ENCODE measurements around the gene NPAS3.

DNA sequence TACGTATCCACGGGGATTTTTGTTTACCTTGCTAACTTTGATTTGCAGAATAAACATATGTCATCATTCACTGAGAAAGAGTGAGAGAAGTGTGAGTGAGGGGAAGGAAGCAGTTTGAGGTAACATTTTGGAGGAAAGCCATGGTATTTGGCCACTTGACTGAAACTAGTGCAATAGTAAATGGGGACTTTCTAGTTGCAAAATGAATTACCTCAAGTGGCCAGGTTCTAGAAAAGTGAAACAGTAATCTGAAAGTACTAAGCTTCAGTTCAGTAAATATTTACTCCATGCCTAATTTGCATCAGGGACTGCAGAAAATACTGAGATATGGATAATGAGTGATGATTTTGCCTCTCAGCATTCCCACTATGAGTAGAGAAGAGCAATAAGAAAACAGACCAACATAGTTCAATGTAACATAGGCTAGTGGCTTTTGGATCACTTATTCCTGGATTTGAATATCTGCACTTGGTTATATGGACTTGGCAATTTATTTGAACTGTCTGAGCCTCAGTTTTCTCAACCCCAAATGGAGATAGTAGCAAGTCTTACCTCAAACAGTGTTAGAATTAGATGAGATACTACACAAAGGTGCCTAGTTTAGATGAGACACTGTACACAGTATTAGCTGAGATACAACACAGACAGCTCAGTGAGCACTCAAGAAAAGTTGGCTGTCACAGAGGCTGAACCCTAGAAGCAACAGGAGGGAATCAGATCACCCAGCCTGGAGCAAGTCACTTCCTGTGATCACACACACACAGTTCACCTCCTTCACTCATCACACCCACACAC, 439.1 kb downstream of the NPAS3 start:
- TF ChIP-seq POLR2A (IDR thresholded peaks at IDR 0.05), result no peak
- TF ChIP-seq, protein P1, sequence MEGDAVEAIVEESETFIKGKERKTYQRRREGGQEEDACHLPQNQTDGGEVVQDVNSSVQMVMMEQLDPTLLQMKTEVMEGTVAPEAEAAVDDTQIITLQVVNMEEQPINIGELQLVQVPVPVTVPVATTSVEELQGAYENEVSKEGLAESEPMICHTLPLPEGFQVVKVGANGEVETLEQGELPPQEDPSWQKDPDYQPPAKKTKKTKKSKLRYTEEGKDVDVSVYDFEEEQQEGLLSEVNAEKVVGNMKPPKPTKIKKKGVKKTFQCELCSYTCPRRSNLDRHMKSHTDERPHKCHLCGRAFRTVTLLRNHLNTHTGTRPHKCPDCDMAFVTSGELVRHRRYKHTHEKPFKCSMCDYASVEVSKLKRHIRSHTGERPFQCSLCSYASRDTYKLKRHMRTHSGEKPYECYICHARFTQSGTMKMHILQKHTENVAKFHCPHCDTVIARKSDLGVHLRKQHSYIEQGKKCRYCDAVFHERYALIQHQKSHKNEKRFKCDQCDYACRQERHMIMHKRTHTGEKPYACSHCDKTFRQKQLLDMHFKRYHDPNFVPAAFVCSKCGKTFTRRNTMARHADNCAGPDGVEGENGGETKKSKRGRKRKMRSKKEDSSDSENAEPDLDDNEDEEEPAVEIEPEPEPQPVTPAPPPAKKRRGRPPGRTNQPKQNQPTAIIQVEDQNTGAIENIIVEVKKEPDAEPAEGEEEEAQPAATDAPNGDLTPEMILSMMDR (IDR thresholded peaks at IDR 0.05), result no peak
